Coronary artery (tissue), 2 donors: ENCODE data around the gene ZFR.
A peak's percentile ranks its signal among the peaks of the same experiment; 100 is the strongest.
"Not testable (repeated sequence)": the region's sequence is repeated elsewhere in the genome, so short reads cannot be mapped to it uniquely, and the experiment has no call there.

Experiments
- DNase-seq: peaks from one replicate; pipeline ENCODE4 v3.0.0-alpha.2; 2017; ENCODE audit warnings: low spot score
- H3K27ac ChIP-seq, 2 donors: fragments of 200-600 bp; sonication (generic); one replicate each; pipeline ENCODE4 v1.5.1; 2016 to 2019
- H3K4me3 ChIP-seq: fragments of 200-600 bp; sonication (generic); 2 replicates; pipeline ENCODE4 v1.5.1; 2016; ENCODE audit warnings: mild to moderate bottlenecking, moderate library complexity
- CTCF ChIP-seq: fragments of 200-600 bp; sonication (generic); IDR thresholded peaks from one replicate; pipeline ENCODE4 v1.5.1; 2019; ENCODE audit warnings: antibody characterized with exemption

Gene ZFR

GRCh38 chr5:32319392-32319791 lies 125.1 kb downstream of the ZFR start:
- Histone ChIP-seq H3K27ac (no peak overlapping the region), H3K4me3 (no peak overlapping the region)
- no peak for TF ChIP-seq CTCF
- DNase-seq, result no peak

- no peak for TF ChIP-seq CTCF
These were observed 127.5 kb downstream of the ZFR start for GRCh38 chr5:32317041-32317440.

GRCh38 chr5:32315221-32316014 lies 129.1 kb downstream of the ZFR start:
- Histone ChIP-seq H3K27ac (no peak overlapping the region), H3K4me3 (no peak overlapping the region)
- no peak for TF ChIP-seq CTCF
- DNase-seq, result no peak

More at GRCh38 chr5:32317041-32317440, 127.5 kb downstream of the ZFR start:
- DNase-seq, result no peak
- no peak overlapping the region for H3K27ac ChIP-seq
- H3K4me3 ChIP-seq, result no peak overlapping the region

- Histone ChIP-seq H3K4me3 (no peak overlapping the region), H3K27ac (no peak overlapping the region)
- DNase-seq, result no peak
- no peak for TF ChIP-seq CTCF
These were observed 129.9 kb downstream of the ZFR start for GRCh38 chr5:32314658-32315057.

- peak; percentile 14 for DNase-seq
- H3K4me3 ChIP-seq, H3K27ac ChIP-seq: not testable (repeated sequence)
These were observed 130.4 kb downstream of the ZFR start for GRCh38 chr5:32314152-32314488.

- TF ChIP-seq CTCF, result no peak
- Histone ChIP-seq H3K4me3 (peak within 1 kb of the TSS; percentile 81), H3K27ac (peak within 1 kb of the TSS; percentile 92 to 98)
- DNase-seq, result peak; percentile 100
These were observed 131.8 kb downstream of the ZFR start, which contains the start of gene MTMR12 for GRCh38 chr5:32312595-32313332. Gene MTMR12, minus strand, starts transcription at chr5:32312939. Its CDS starts 101 bp downstream, at chr5:32312838.

GRCh38 chr5:32312197-32312594 lies 132.3 kb downstream of the ZFR start:
- DNase-seq, result peak; percentile 83
- TF ChIP-seq CTCF, result no peak
- peak overlapping the region; percentile 92 to 98 for H3K27ac ChIP-seq
- H3K4me3 ChIP-seq, result peak overlapping the region; percentile 81
